SK-N-SH treated with all-trans-retinoic acid at 6 μM for 48 hours (cell line): ENCODE data around the gene FUT7.

Experiments
- ATAC-seq: fragments of 200-7000 bp; cut with Tn5 transposase; 3 replicates; pipeline ENCODE4 v1.9.1; 2020; ENCODE audit warnings: mild to moderate bottlenecking, moderate library complexity
- ARNTL ChIP-seq: fragments of 450-650 bp; formaldehyde crosslinking; IDR thresholded peaks from 2 replicates; pipeline ENCODE4 v1.5.0; 2020; ENCODE audit warnings: low read depth, mild to moderate bottlenecking, moderate library complexity, borderline replicate concordance
- BACH2 ChIP-seq: fragments of 250-450 bp; sonication (Bioruptor Pico); IDR thresholded peaks from 2 replicates; pipeline ENCODE4 v1.9.0; 2021; ENCODE audit warnings: mild to moderate bottlenecking, borderline replicate concordance
- CREB5 ChIP-seq: fragments of 250-450 bp; sonication (Bioruptor Pico); IDR thresholded peaks from 2 replicates; pipeline ENCODE4 v1.5.1; 2020; ENCODE audit warnings: low read depth, mild to moderate bottlenecking, moderate library complexity
- CSDC2 ChIP-seq: fragments of 250-450 bp; sonication (Bioruptor Pico); IDR thresholded peaks from 2 replicates; pipeline ENCODE4 v1.5.0; 2020; ENCODE audit warnings: mild to moderate bottlenecking, moderate library complexity
- CSRNP3 ChIP-seq: fragments of 250-450 bp; sonication (Bioruptor Pico); IDR thresholded peaks from 2 replicates; pipeline ENCODE4 v1.5.1; 2021; ENCODE audit warnings: mild to moderate bottlenecking, moderate library complexity
- ESRRG ChIP-seq: fragments of 250-450 bp; sonication (Bioruptor Pico); IDR thresholded peaks from 2 replicates; pipeline ENCODE4 v1.6.1; 2021; ENCODE audit warnings: mild to moderate bottlenecking
- GLIS3 ChIP-seq: fragments of 250-450 bp; sonication (Bioruptor Pico); IDR thresholded peaks from 2 replicates; pipeline ENCODE4 v1.5.0; 2020; ENCODE audit warnings: mild to moderate bottlenecking, moderate library complexity
- ISL1 ChIP-seq: fragments of 250-450 bp; sonication (Bioruptor Pico); IDR thresholded peaks from 2 replicates; pipeline ENCODE4 v2.1.2; 2022; ENCODE audit warnings: mild to moderate bottlenecking, moderate library complexity
- OSR1 ChIP-seq: fragments of 250-450 bp; sonication (Bioruptor Pico); IDR thresholded peaks from 2 replicates; pipeline ENCODE4 v1.8.0; 2022; ENCODE audit warnings: moderate library complexity, mild to moderate bottlenecking, inconsistent platforms
- PATZ1 ChIP-seq: fragments of 250-450 bp; sonication (Bioruptor Pico); IDR thresholded peaks from 2 replicates; pipeline ENCODE4 v1.8.0; 2020; ENCODE audit warnings: mild to moderate bottlenecking, moderate library complexity, borderline replicate concordance
- POU6F1 ChIP-seq: fragments of 250-450 bp; sonication (Bioruptor Pico); IDR thresholded peaks from 2 replicates; pipeline ENCODE4 v1.8.0; 2021; ENCODE audit warnings: low read depth, mild to moderate bottlenecking, moderate library complexity, borderline replicate concordance
- PPARA ChIP-seq: fragments of 250-450 bp; sonication (Bioruptor Pico); IDR thresholded peaks from 2 replicates; pipeline ENCODE4 v1.5.0; 2020; ENCODE audit warnings: mild to moderate bottlenecking, borderline replicate concordance
- RARB ChIP-seq: fragments of 250-450 bp; sonication (Bioruptor Pico); IDR thresholded peaks from 2 replicates; pipeline ENCODE4 v1.8.0; 2021; ENCODE audit warnings: mild to moderate bottlenecking, moderate library complexity
- SNAI2 ChIP-seq: fragments of 250-450 bp; sonication (Bioruptor Pico); IDR thresholded peaks from 2 replicates; pipeline ENCODE4 v1.5.0; 2020; ENCODE audit warnings: mild to moderate bottlenecking, moderate library complexity
- TCF4 ChIP-seq: fragments of 250-450 bp; sonication (Bioruptor Pico); IDR thresholded peaks from 2 replicates; pipeline ENCODE4 v1.8.0; 2021; ENCODE audit warnings: mild to moderate bottlenecking, moderate library complexity, borderline replicate concordance
- TOX ChIP-seq: fragments of 250-450 bp; sonication (Bioruptor Pico); IDR thresholded peaks from 2 replicates; pipeline ENCODE4 v1.8.0; 2021; ENCODE audit warnings: mild to moderate bottlenecking, moderate library complexity, borderline replicate concordance
- TSHZ2 ChIP-seq: fragments of 250-450 bp; sonication (Bioruptor Pico); IDR thresholded peaks from 2 replicates; pipeline ENCODE4 v1.5.0; 2020; ENCODE audit warnings: mild to moderate bottlenecking, moderate library complexity
- ZFP3 ChIP-seq: fragments of 250-450 bp; sonication (Bioruptor Pico); IDR thresholded peaks from 2 replicates; pipeline ENCODE4 v1.5.0; 2020; ENCODE audit warnings: mild to moderate bottlenecking, moderate library complexity
- ZFP30 ChIP-seq: fragments of 450-650 bp; formaldehyde crosslinking; IDR thresholded peaks from 2 replicates; pipeline ENCODE4 v1.5.0; 2022; ENCODE audit warnings: mild to moderate bottlenecking, moderate library complexity
- ZNF8 ChIP-seq: fragments of 450-650 bp; formaldehyde crosslinking; IDR thresholded peaks from 2 replicates; pipeline ENCODE4 v1.5.0; 2020; ENCODE audit warnings: mild to moderate bottlenecking, moderate library complexity

Gene FUT7

DNA sequence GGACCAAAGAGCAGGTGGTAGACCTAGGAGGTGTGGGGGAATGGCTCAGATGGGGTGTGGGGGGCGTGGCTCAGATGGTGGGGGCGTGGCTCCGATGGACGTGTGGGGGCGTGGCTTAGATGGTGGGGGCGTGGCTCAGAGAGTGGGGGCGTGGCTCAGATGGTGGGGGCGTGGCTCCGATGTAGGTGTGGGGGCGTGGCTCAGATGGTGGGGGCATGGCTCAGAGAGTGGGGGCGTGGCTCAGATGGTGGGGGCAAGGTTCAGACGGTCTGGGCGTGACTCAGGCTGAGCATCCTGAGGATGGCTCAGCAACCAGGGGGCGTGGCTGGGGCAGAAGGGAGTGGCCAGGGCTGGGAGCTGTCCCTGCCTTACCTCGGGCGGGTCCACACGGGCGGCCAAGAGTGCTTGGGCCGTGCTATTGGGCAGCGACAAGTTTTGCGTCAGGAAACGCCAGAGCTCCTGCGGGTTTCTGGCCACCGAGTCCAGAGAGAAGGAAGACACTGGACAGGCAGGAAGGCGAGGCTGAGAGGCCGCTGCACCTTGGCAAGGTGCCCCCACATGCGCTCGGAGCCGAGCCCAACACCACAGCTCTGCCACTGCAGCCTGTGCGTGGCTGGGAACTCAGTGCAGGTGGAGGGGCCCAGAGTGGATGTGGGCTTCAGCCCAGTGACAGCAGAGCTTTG is 9.8 kb downstream of the FUT7 start:
- no peak for TF ChIP-seq ZNF8 (CRISPR knock-in tag)
- no peak for TF ChIP-seq PATZ1
- TF ChIP-seq CREB5 (CRISPR knock-in tag) = no peak
- TF ChIP-seq OSR1 (CRISPR knock-in tag) = no peak
- no peak for TF ChIP-seq SNAI2 (CRISPR knock-in tag)
- no peak for TF ChIP-seq ZFP30 (CRISPR knock-in tag)
- no peak for TF ChIP-seq PPARA (CRISPR knock-in tag)
- no peak for TF ChIP-seq RARB (CRISPR knock-in tag)
- TF ChIP-seq GLIS3 (CRISPR knock-in tag) = no peak
- no peak for TF ChIP-seq CSRNP3 (CRISPR knock-in tag)
- no peak for TF ChIP-seq ZFP3 (CRISPR knock-in tag)
- TF ChIP-seq TSHZ2 (CRISPR knock-in tag) = no peak
- no peak for TF ChIP-seq ISL1 (CRISPR knock-in tag)
- no peak for TF ChIP-seq ESRRG (CRISPR knock-in tag)
- no peak for TF ChIP-seq ARNTL
- ATAC-seq = peak; percentile 58

- no peak for ATAC-seq
- TF ChIP-seq PATZ1 (no peak), SNAI2 (CRISPR knock-in tag) (no peak), POU6F1 (CRISPR knock-in tag) (no peak), PPARA (CRISPR knock-in tag) (no peak), TOX (no peak), BACH2 (CRISPR knock-in tag) (no peak), TCF4 (no peak), ZNF8 (CRISPR knock-in tag) (no peak), CSRNP3 (CRISPR knock-in tag) (no peak), CSDC2 (CRISPR knock-in tag) (no peak), TSHZ2 (CRISPR knock-in tag) (no peak), ESRRG (CRISPR knock-in tag) (no peak), ISL1 (CRISPR knock-in tag) (no peak), OSR1 (CRISPR knock-in tag) (no peak)
Observed at GRCh38 chr9:137021568-137021978, 10.3 kb downstream of the FUT7 start.
